Prostate gland (tissue), 2 donors: ENCODE results near the gene PSMD10.

Source experiments
- CTCF ChIP-seq, 4 experiments: fragments of 200-600 bp in 2 of 4; fragments of 450-650 bp in 2 of 4; sonication (generic) in 2 of 4; IDR thresholded peaks; 1 replicate in 3 of 4; 2 replicates in 1 of 4; pipeline ENCODE4 v1.5.1; 2016 to 2019; ENCODE audit warnings: antibody characterized with exemption in 4 of 4, mild to moderate bottlenecking in 2 of 4, moderate library complexity in 2 of 4
- POLR2A ChIP-seq: fragments of 450-650 bp; IDR thresholded peaks from one replicate; pipeline ENCODE4 v1.6.1; 2016; ENCODE audit warnings: antibody characterized with exemption, mild to moderate bottlenecking

- no peak for TF ChIP-seq CTCF (IDR thresholded peaks at IDR 0.05)
- no peak for TF ChIP-seq POLR2A
Measured at GRCh38 chrX:108071578-108071977, 19.8 kb downstream of the PSMD10 start.
